RKO (cell line): ENCODE measurements around the gene PIGK.

Experiments used
- DNase-seq: peaks from one replicate; pipeline ENCODE4 v3.0.0-alpha.2; 2016; ENCODE audit warnings: low spot score

Gene PIGK

DNA sequence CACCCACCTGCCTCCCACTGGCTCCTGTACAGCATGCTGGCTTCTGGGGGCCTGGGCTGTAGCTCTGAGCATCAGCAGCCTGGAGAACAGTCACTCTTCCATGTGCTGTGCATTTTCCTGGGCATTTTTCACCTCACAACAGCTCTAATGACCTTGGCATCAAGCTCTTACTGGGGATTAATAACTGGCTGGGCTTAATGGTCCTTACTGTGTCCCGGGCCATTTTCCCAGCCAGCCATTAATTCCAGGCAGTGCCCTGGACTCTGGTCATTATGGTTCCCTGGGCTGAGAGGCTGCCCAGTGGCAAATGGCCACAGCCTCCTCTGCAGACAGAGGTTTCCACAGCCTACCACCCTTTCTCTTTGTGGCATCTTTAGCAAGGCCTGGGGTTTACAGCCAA, 180.1 kb downstream of the PIGK start:
- no peak for DNase-seq
